ENCODE data around the gene LRRC14B.

The LRRC14B gene

GRCh38 chr5:191036-191948, at the start of gene LRRC14B:
Gene LRRC14B, plus strand, starts transcription at chr5:191495. Its CDS starts 44 bp downstream, at chr5:191539.
- no peak for DNase-seq

GRCh38 chr5:141761-142160, 49.5 kb upstream of the LRRC14B start:
- no peak for DNase-seq

- no peak for DNase-seq
These were observed 49.0 kb upstream of the LRRC14B start for GRCh38 chr5:142246-142810.

- no peak for DNase-seq
These were observed 48.3 kb upstream of the LRRC14B start for GRCh38 chr5:143041-143440.

- no peak for DNase-seq
These were observed 46.4 kb upstream of the LRRC14B start for GRCh38 chr5:144941-145340.

GRCh38 chr5:145585-146323, 45.5 kb upstream of the LRRC14B start:
- no peak for DNase-seq

GRCh38 chr5:147751-148150, 43.5 kb upstream of the LRRC14B start:
- DNase-seq = no peak

- no peak for DNase-seq
These were observed 41.4 kb upstream of the LRRC14B start for GRCh38 chr5:149745-150485.

- no peak for DNase-seq
These were observed 40.5 kb upstream of the LRRC14B start for GRCh38 chr5:150746-151145.

GRCh38 chr5:152077-152476, 39.2 kb upstream of the LRRC14B start:
- DNase-seq = no peak

- no peak for DNase-seq
These were observed 38.0 kb upstream of the LRRC14B start for GRCh38 chr5:153256-153655.

- no peak for DNase-seq
These were observed 37.1 kb upstream of the LRRC14B start for GRCh38 chr5:154236-154635.

- DNase-seq = no peak
These were observed 36.5 kb upstream of the LRRC14B start for GRCh38 chr5:154826-155225.

GRCh38 chr5:155651-156410, 35.5 kb upstream of the LRRC14B start:
- DNase-seq = no peak

- DNase-seq = no peak
These were observed 34.8 kb upstream of the LRRC14B start for GRCh38 chr5:156411-157072.

GRCh38 chr5:157126-157715, 34.1 kb upstream of the LRRC14B start:
- DNase-seq = no peak

GRCh38 chr5:157801-158200, 33.5 kb upstream of the LRRC14B start:
- no peak for DNase-seq

- no peak for DNase-seq
These were observed 32.4 kb upstream of the LRRC14B start for GRCh38 chr5:158807-159447.

- DNase-seq = no peak
These were observed 31.7 kb upstream of the LRRC14B start for GRCh38 chr5:159448-160172.

GRCh38 chr5:160173-160510, 31.2 kb upstream of the LRRC14B start:
- no peak for DNase-seq
